Smooth muscle cell of the brain vasculature (primary cell): ENCODE data around the gene TNRC18.

Source experiments
- DNase-seq: peaks from one replicate; pipeline ENCODE4 v3.0.0-alpha.2; 2012; ENCODE audit warnings: low read depth, low spot score

Gene TNRC18

DNA sequence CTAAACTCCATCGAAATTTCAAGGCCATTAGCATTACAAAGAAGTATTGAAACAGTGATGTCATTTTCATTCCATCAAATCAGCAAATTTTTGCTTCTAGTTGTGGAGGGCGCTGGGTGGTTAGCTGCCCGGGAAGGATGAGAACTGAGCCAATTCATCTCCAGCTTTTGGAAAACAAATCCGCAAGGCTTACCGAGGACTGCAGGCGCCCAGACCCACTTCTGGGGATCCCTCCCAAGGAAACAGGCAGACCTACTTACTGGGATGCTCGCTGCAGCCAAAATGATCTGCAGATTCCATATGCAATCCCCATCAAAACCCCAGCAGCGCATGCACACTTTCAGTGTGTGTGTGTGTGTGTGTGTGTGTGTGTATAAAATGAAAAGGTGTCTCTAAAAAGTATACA is 19.2 kb downstream of the TNRC18 start:
- no peak for DNase-seq

- no peak for DNase-seq
Measured at GRCh38 chr7:5403442-5403841, 20.2 kb downstream of the TNRC18 start.

- DNase-seq = no peak
Measured at GRCh38 chr7:5397736-5398135, 25.9 kb downstream of the TNRC18 start.

GRCh38 chr7:5396999-5397663 is 26.5 kb downstream of the TNRC18 start:
- no peak for DNase-seq

GRCh38 chr7:5396542-5396941 is 27.1 kb downstream of the TNRC18 start:
- no peak for DNase-seq

DNA sequence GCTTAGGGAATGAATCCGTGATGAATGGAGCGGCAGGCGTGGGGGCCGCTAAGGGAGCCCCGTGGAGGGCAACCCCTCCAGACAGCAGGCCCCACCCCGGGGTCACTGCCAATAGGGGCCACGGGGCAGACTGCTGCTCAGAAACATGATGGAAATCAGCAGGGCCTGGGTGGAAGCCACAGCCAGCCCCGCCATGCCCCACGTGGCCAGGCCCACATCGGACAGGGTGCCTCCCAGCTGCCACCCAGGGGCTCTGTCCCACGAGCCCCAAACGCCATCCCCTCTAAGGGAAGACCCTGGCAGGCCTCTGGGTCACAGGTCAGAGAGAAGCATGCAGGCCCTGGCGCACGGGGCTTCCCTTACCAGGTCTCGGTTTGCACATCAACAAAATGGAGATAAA is 28.4 kb downstream of the TNRC18 start:
- DNase-seq = no peak

DNA sequence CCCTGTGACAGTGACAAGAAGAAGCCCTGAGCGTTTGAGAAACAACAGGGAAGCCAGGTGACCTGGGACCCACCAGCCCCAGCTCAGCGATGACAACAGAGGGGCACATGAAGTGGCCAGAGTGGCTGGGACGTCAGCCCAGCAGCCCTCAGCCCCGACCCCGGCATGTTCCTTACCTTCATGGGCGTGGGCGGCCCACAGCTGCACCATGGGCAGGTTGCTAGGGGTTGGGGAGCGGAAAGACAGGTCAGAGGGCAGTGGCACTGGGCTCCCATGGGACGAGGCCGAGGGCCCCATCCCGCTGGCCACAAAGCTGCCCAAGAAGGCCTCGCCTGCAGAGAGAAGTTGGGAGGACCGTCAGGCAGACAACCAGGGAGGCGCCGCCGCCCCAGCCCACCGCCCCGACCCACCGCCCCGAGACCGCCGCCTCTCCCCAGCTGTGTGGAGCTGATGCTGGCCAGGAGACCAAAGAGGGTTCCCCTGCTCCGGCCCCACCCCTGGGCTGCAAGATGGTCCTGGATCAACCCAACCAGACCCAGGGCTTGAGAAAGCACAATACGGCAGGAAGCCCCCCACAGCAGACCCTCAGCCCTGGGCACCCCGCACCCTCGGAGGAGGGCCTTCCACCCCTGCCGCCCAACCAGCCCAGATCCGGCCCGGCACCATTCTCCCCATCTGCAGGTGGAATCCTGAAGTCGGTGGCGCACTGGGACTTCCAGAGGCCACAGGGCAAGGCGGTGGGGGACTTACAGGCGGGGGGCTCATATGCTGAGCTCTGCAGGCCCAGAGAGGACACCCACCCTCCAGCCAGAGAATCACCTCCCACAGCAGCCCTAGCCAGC is 29.1 kb downstream of the TNRC18 start:
- DNase-seq = no peak

- DNase-seq = no peak
Measured at GRCh38 chr7:5393748-5394147, 29.9 kb downstream of the TNRC18 start.

DNA sequence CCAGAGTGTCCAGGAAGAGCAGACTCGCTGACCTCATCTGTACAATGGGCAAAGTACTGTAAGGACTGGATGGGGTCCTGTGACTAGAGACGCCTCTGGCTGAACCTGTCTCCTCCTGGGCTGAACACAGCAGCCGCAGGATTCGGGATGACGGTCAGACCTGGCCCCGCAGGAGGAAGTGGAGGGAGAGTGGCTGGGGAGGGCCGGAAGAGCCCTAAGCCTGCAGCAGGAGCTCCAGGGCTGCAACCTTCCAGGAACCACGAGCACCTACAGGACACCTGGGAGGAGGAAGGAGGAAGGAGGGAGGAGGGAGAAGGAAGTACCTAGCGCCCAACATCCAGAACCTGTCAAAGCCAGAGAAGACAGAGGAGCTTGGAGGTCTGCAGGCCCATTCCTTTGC is 30.3 kb downstream of the TNRC18 start:
- DNase-seq = no peak

DNA sequence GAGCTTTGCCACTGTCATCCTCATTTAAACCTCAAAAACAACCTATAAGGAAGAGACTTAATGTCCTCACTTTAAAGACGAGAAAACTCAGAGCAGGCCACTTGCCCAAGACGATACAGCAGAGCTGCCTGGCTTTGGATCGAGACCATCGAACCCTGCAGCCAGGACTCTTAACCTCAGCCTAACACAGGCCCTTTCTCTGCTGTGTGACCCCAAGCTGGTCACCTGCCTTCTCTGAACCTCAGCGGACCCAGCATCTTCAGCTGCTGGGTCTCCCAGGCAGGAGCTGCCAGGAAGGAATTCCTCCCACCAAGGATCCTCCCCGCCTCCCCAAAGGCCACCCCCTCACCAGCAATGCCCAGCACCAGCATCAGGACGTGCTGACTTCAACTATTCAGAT is 32.7 kb downstream of the TNRC18 start:
- no peak for DNase-seq

DNA sequence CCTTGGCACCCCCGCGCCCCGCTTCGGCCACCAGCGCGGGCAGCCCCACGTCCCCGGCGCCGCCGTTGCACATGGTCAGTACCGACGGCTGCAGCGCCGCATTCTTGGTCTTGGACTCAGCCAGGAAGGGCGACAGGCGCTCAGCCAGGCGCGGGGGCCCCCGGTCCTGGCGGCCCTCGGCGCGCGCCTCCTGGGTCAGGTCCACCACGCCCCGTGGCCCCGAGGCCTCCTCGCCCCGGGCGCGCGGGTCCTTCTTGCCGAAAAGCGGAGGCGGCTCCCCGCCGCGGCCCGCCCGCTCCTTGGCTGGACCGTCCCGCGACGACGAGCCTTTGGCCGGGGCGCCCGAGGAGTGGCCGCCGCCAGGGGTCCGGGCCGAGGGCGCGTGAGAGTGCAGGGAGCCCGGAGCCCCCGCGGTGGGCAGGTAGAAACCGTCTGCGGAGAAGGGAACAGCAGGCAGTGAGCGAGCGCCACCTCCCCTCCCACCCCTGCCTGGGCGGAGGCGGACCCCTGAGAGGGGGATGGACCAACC is 34.7 kb downstream of the TNRC18 start:
- DNase-seq = no peak

- no peak for DNase-seq
Measured at GRCh38 chr7:5388273-5388901, 35.2 kb downstream of the TNRC18 start.

GRCh38 chr7:5387711-5388245 is 35.9 kb downstream of the TNRC18 start:
- no peak for DNase-seq

DNA sequence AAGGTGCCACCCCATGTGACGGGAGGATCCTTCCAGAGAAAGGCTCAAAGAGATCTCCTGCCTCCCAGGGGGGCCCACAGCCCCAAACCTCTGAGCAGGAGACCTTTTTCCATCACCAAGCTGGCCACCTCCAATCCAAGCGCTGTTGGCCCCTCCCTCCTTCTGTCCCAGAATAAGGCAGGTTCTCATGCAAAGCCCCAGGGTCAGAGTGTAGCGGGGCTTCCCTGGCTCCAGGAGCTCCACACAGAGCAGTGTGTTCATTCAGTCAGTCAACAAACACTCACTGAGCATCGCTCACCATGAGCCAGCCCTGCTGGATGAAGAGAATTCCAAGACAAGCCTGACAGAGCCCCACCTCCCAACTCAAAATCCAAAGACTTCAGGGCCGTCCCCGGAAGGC is 39.0 kb downstream of the TNRC18 start:
- DNase-seq = no peak

DNA sequence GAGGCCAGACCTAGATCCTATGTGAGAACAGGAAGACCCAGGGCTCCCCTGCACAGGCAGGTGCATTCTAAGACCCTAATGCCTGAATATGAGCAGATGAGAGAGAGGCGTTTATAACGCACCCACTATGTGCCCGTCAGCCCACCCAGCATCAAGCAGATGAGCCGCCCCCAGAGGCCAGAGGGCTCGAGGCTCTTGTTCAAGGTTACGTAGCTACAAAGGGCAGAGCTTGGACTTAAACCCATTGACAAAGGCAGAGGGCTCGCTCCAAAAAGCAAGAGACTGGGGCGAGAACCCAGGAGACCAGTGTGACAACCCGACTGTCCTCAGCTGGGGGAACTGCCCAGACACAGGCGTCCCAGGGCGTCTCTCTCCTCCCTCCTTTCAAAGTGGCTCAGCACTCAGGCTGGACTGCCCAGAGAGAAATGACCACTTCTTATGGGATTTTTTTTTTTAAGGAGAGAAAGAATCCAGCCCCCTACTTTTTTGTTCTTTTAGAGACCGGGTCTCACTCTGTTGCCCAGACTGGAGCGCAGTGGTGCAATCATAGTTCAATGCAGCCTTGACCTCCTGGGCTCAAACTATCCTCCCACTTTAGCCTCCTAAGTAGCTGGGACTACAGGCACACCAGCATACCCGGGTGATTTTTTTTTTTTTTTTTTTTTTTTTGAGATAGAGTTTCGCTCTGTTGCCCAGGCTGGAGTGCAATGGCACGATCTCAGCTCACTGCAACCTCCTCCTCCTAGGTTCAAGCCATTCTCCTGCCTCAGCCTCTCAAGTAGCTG is 40.1 kb downstream of the TNRC18 start:
- no peak for DNase-seq

- no peak for DNase-seq
Measured at GRCh38 chr7:5382281-5382892, 41.2 kb downstream of the TNRC18 start.

DNA sequence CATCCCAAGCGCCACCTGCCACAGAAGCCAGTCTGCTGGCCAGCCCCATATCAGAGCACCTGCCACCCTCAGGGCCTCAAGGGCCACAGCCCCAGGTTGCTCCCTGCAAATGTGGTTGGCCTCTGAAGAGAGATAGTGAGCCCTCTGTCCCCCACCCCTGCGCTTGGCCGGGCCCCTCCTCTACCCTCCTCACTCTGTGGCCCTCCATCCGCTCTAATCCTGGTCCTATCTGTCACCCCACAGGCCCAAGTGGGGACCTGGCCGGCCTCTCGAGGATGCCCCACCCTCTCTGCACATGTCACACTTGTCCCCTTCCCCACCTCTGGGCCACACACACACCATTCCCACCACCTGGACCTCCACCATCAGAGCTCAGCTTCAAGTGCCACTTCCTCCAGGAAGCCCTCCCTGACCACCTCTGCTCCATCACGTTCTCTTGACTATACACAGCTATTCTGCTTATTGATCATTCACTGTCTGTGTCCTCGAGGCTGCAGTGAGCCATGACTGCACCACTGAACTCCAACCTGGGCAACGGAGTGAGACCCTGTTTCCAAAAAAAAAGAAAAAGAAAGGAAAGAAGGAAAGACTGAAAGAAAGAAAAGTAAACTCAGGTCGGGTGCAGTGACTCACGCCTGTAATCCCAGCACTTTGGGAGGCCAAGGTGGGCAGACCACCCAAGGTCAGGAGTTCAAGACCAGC is 42.4 kb downstream of the TNRC18 start:
- DNase-seq = no peak

GRCh38 chr7:5380350-5381070 is 43.1 kb downstream of the TNRC18 start:
- DNase-seq = no peak

- DNase-seq = no peak
Measured at GRCh38 chr7:5379546-5379945, 44.1 kb downstream of the TNRC18 start.

DNA sequence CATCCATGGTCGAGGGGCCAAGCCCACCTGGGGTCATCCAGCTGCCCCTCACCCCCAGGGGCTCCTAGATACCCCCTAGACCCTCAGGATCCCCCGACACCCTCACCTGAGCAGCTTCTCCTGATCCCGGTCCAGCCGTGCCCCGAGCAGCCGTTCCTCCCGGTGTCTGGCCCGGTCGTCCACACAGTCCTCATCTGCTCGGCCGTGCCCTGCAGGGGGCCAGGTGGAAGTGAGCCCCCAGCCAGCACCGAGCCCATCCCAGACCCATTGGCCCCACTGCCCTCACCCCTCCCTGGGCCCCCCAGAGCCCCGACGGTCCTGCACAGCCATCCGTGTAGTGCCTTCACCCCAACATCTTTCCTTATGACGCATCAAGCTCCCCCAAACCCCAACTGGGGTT is 45.8 kb downstream of the TNRC18 start:
- DNase-seq = no peak
